RWPE1 (cell line): ENCODE measurements around the gene CNGA3.

Source experiments
- CTCF ChIA-PET: fragments of 350-600 bp; sonication (Branson Sonifier 250); formaldehyde crosslinking; extraction: SDS; loops from one replicate; lab custom pipeline; 2021; lab: Yijun Ruan, JAX
- POLR2A ChIA-PET: fragments of 400-600 bp; formaldehyde crosslinking; extraction: SDS; loops from one replicate; lab custom pipeline; 2020; ENCODE audit warnings: antibody characterized with exemption; ENCODE audit not compliant: low non-redundant PET; lab: Yijun Ruan, JAX
- DNase-seq: peaks from one replicate; pipeline ENCODE4 v3.0.0; 2012; ENCODE audit warnings: low spot score
- H3K27ac ChIP-seq: fragments of 450-650 bp; 2 replicates; pipeline ENCODE4 v1.5.1; 2017
- CTCF ChIP-seq: fragments of 450-650 bp; conservative IDR thresholded peaks from 2 replicates; pipeline ENCODE4 v1.5.1; 2017; ENCODE audit warnings: low read depth, mild to moderate bottlenecking

CNGA3 gene

GRCh38 chr2:98372579-98372978 is 26.3 kb downstream of the CNGA3 start:
- ChIA-PET CTCF (interaction anchor here (0.9 kb wide), 1 partner anchor 12 kb away, joined by 3 read pairs; no protein-coding TSS in a partner anchor), POLR2A (no interaction called here)
- DNase-seq: no peak
- TF ChIP-seq CTCF: no peak
- H3K27ac ChIP-seq: no peak overlapping the region

- DNase-seq: no peak
- no peak for TF ChIP-seq CTCF
- POLR2A ChIA-PET: no interaction called here
- CTCF ChIA-PET: no interaction called here
- H3K27ac ChIP-seq: no peak overlapping the region
These were observed 28.0 kb downstream of the CNGA3 start for GRCh38 chr2:98374286-98374685.

- POLR2A ChIA-PET: no interaction called here
- TF ChIP-seq CTCF: no peak
- no peak overlapping the region for H3K27ac ChIP-seq
- CTCF ChIA-PET: no interaction called here
- no peak for DNase-seq
These were observed 28.8 kb downstream of the CNGA3 start for GRCh38 chr2:98374958-98375570.

GRCh38 chr2:98376301-98376910 is 30.1 kb downstream of the CNGA3 start:
- CTCF ChIA-PET: no interaction called here
- DNase-seq: no peak
- POLR2A ChIA-PET: no interaction called here
- TF ChIP-seq CTCF: no peak
- no peak overlapping the region for H3K27ac ChIP-seq

GRCh38 chr2:98376996-98377395 is 30.7 kb downstream of the CNGA3 start:
- CTCF ChIA-PET: no interaction called here
- no peak for TF ChIP-seq CTCF
- no peak overlapping the region for H3K27ac ChIP-seq
- no peak for DNase-seq
- POLR2A ChIA-PET: no interaction called here

- DNase-seq: no peak
- CTCF ChIA-PET: interaction anchor here (0.6 kb wide), 1 partner anchor 128 kb away, joined by 4 read pairs; no protein-coding TSS in a partner anchor
- TF ChIP-seq CTCF: no peak
- POLR2A ChIA-PET: no interaction called here
- H3K27ac ChIP-seq: no peak overlapping the region
These were observed 31.3 kb downstream of the CNGA3 start for GRCh38 chr2:98377544-98377943.
